ENCODE data around the gene KRT6A.
"Not testable (repeated sequence)": the region's sequence is repeated elsewhere in the genome, so short reads cannot be mapped to it uniquely, and the experiment has no call there.

The KRT6A gene

GRCh38 chr12:52448228-52448627, 44.8 kb downstream of the KRT6A start:
- ATAC-seq: no peak
- TF ChIP-seq GLIS3 (CRISPR knock-in tag; IDR thresholded peaks at IDR 0.05): no peak
- no peak for TF ChIP-seq ZNF8 (CRISPR knock-in tag; IDR thresholded peaks at IDR 0.05)
- no peak for TF ChIP-seq CSDC2 (CRISPR knock-in tag; IDR thresholded peaks at IDR 0.05)
- TF ChIP-seq TOX (CRISPR knock-in tag; IDR thresholded peaks at IDR 0.05; ENCODE audit: borderline replicate concordance): no peak
- TF ChIP-seq BACH2 (CRISPR knock-in tag; IDR thresholded peaks at IDR 0.05; ENCODE audit: borderline replicate concordance): no peak
- TF ChIP-seq SNAI2 (CRISPR knock-in tag; IDR thresholded peaks at IDR 0.05): no peak
- TF ChIP-seq ZFP30 (CRISPR knock-in tag; IDR thresholded peaks at IDR 0.05): no peak
- TF ChIP-seq ARNTL (CRISPR knock-in tag; IDR thresholded peaks at IDR 0.05; ENCODE audit: borderline replicate concordance, low read depth): no peak
- TF ChIP-seq ISL1 (CRISPR knock-in tag; IDR thresholded peaks at IDR 0.05): no peak
- TF ChIP-seq PATZ1 (CRISPR knock-in tag; IDR thresholded peaks at IDR 0.05; ENCODE audit: borderline replicate concordance): no peak
- no peak for TF ChIP-seq ZNF70 (CRISPR knock-in tag; IDR thresholded peaks at IDR 0.05)
- TF ChIP-seq RARB (CRISPR knock-in tag; IDR thresholded peaks at IDR 0.05): no peak
- TF ChIP-seq CREB5 (CRISPR knock-in tag; IDR thresholded peaks at IDR 0.05; ENCODE audit: low read depth): no peak
- no peak for TF ChIP-seq ZNF565 (CRISPR knock-in tag; conservative IDR thresholded peaks at IDR 0.05; ENCODE audit: low read depth)
- TF ChIP-seq ZC3H10 (CRISPR knock-in tag; IDR thresholded peaks at IDR 0.05): no peak
- TF ChIP-seq OSR1 (CRISPR knock-in tag; IDR thresholded peaks at IDR 0.05): no peak
- TF ChIP-seq ZFP3 (CRISPR knock-in tag; IDR thresholded peaks at IDR 0.05): no peak

- not testable (repeated sequence) for ATAC-seq
Observed at GRCh38 chr12:52447196-52447595, 45.9 kb downstream of the KRT6A start.

GRCh38 chr12:52446367-52447045, 46.6 kb downstream of the KRT6A start:
- no peak for TF ChIP-seq ZNF565 (CRISPR knock-in tag; conservative IDR thresholded peaks at IDR 0.05; ENCODE audit: low read depth)
- TF ChIP-seq ZFP30 (CRISPR knock-in tag; IDR thresholded peaks at IDR 0.05): no peak
- TF ChIP-seq CSDC2 (CRISPR knock-in tag; IDR thresholded peaks at IDR 0.05): no peak
- TF ChIP-seq CREB5 (CRISPR knock-in tag; IDR thresholded peaks at IDR 0.05; ENCODE audit: low read depth): no peak
- TF ChIP-seq ESRRG (CRISPR knock-in tag; IDR thresholded peaks at IDR 0.05): no peak
- TF ChIP-seq ISL1 (CRISPR knock-in tag; IDR thresholded peaks at IDR 0.05): no peak
- TF ChIP-seq TOX (CRISPR knock-in tag; IDR thresholded peaks at IDR 0.05; ENCODE audit: borderline replicate concordance): no peak
- no peak for TF ChIP-seq TSHZ2 (CRISPR knock-in tag; IDR thresholded peaks at IDR 0.05)
- no peak for TF ChIP-seq RARB (CRISPR knock-in tag; IDR thresholded peaks at IDR 0.05)
- TF ChIP-seq ZNF70 (CRISPR knock-in tag; IDR thresholded peaks at IDR 0.05): no peak
- no peak for TF ChIP-seq ARNTL (CRISPR knock-in tag; IDR thresholded peaks at IDR 0.05; ENCODE audit: borderline replicate concordance, low read depth)
- no peak for TF ChIP-seq ZNF8 (CRISPR knock-in tag; IDR thresholded peaks at IDR 0.05)
- no peak for TF ChIP-seq PPARA (CRISPR knock-in tag; IDR thresholded peaks at IDR 0.05; ENCODE audit: borderline replicate concordance)
- no peak for TF ChIP-seq PATZ1 (CRISPR knock-in tag; IDR thresholded peaks at IDR 0.05; ENCODE audit: borderline replicate concordance)
- TF ChIP-seq SNAI2 (CRISPR knock-in tag; IDR thresholded peaks at IDR 0.05): no peak
- ATAC-seq: no peak
